Parathyroid adenoma (tissue), 2 donors: ENCODE data around the gene ZNF331.

Source experiments
- H2AFZ ChIP-seq: fragments of 300-600 bp; sonication (generic); one replicate; pipeline ENCODE4 v1.7.0; 2017; ENCODE audit warnings: antibody characterized with exemption, mild to moderate bottlenecking
- H3K27ac ChIP-seq: fragments of 300-600 bp; sonication (generic); one replicate; pipeline ENCODE4 v1.7.0; 2017
- H3K27me3 ChIP-seq: fragments of 300-600 bp; sonication (generic); one replicate; pipeline ENCODE4 v1.7.0; 2017; ENCODE audit warnings: low read length; ENCODE audit not compliant: control insufficient read depth, insufficient read depth
- H3K36me3 ChIP-seq: fragments of 300-600 bp; sonication (generic); one replicate; pipeline ENCODE4 v1.7.0; 2017; ENCODE audit warnings: low read length; ENCODE audit not compliant: control insufficient read depth, insufficient read depth
- H3K4me1 ChIP-seq: fragments of 300-600 bp; sonication (generic); one replicate; pipeline ENCODE4 v1.7.0; 2017; ENCODE audit warnings: control low read depth
- H3K4me2 ChIP-seq: fragments of 300-600 bp; sonication (generic); one replicate; pipeline ENCODE4 v1.7.0; 2017; ENCODE audit warnings: low read length
- H3K4me3 ChIP-seq: fragments of 300-600 bp; sonication (generic); one replicate; pipeline ENCODE4 v1.7.0; 2017; ENCODE audit warnings: low read depth, low read length
- H3K79me2 ChIP-seq: fragments of 300-600 bp; sonication (generic); one replicate; pipeline ENCODE4 v1.7.0; 2017; ENCODE audit warnings: control low read depth
- H3K9ac ChIP-seq: fragments of 300-600 bp; sonication (generic); one replicate; pipeline ENCODE4 v1.7.0; 2017; ENCODE audit warnings: mild to moderate bottlenecking
- H3K9me3 ChIP-seq: fragments of 300-600 bp; sonication (generic); one replicate; pipeline ENCODE4 v1.7.0; 2017; ENCODE audit warnings: low read length; ENCODE audit not compliant: control insufficient read depth
- CTCF ChIP-seq: fragments of 300-600 bp; sonication (generic); IDR thresholded peaks from one replicate; pipeline ENCODE4 v1.7.0; 2017; ENCODE audit warnings: antibody characterized with exemption, mild to moderate bottlenecking
- donor health status: primary hyperparathyroidism.

The ZNF331 gene

DNA sequence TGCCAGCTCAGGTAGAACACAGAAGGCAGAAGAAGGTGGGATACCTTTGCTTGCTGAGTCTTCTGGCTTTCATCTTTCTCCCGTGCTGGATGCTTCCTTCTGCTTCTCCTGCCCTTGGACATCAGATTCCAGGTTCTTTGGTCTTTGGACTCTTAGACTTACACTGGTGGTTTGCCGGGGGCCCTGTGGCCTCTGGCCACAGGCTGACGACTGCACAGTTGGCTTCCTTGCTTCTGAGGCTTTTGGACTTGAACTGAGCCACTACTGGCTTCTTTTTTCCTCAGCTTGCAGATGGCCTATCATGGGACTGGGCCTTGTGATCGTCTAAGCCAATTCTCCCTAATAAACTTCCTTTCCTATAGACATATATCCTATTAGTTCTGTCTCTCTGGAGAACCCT is 19.8 kb upstream of the ZNF331 start:
- Histone ChIP-seq H3K36me3 (no peaks in the 10 kb centered on the region), H2AFZ (no peak overlapping the region), H3K79me2 (no peaks in the 10 kb centered on the region), H3K27ac (no peak overlapping the region), H3K4me2 (no peak overlapping the region), H3K9ac (no peak overlapping the region), H3K4me1 (peaks cover 3% of the 10 kb centered on the region), H3K9me3 (no peaks in the 10 kb centered on the region), H3K4me3 (no peak overlapping the region), H3K27me3 (no peaks in the 10 kb centered on the region)
- no peak for TF ChIP-seq CTCF

GRCh38 chr19:53518716-53519115 is 19.2 kb upstream of the ZNF331 start:
- Histone ChIP-seq H3K4me2 (no peak overlapping the region), H3K27me3 (no peaks in the 10 kb centered on the region), H2AFZ (no peak overlapping the region), H3K36me3 (no peaks in the 10 kb centered on the region), H3K79me2 (no peaks in the 10 kb centered on the region), H3K9me3 (no peaks in the 10 kb centered on the region), H3K9ac (no peak overlapping the region), H3K4me1 (peaks cover 3% of the 10 kb centered on the region), H3K4me3 (no peak overlapping the region), H3K27ac (no peak overlapping the region)
- TF ChIP-seq CTCF: no peak

DNA sequence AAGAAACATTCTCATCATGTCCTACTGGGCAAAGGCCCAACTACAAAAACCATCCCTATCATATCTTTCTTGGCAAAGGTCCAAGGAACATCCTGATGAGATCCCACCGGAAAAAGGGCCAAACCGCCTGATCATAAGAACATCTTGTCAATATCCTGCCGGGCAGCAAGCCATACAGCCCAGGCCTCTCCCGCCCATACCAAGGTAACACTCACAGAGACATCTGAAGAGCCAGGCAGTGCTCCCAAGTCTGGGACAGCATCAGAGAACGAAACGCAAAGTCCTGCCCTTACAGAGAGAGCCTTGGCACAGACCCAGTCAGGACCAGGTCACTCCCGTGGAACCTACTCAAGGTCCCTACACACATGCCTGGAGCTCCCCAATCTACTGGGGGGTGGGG is 18.5 kb upstream of the ZNF331 start:
- H2AFZ ChIP-seq: no peak overlapping the region
- H3K4me2 ChIP-seq: no peak overlapping the region
- no peaks in the 10 kb centered on the region for H3K27me3 ChIP-seq
- no peak overlapping the region for H3K9ac ChIP-seq
- H3K4me1 ChIP-seq: peaks cover 3% of the 10 kb centered on the region
- TF ChIP-seq CTCF: no peak
- H3K9me3 ChIP-seq: no peaks in the 10 kb centered on the region
- no peak overlapping the region for H3K4me3 ChIP-seq
- no peaks in the 10 kb centered on the region for H3K36me3 ChIP-seq
- no peaks in the 10 kb centered on the region for H3K79me2 ChIP-seq
- H3K27ac ChIP-seq: no peak overlapping the region

DNA sequence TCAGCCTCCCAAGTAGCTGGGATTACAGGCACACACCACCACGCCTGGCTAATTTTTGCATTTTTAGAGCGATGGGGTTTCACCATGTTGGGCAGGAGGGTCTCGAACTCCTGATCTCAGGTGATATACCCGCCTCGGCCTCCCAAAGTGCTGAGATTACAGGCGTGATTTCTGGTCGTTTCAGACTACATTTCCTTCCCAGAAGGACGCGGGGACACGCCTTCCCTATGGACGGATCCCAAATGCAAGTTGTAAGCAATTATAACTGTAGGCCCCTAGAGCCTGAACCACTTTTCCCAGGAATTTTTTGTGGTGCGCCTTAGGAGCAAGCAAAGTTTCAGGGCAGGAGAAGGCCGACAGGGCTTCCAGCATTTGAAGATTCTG is 17.8 kb upstream of the ZNF331 start:
- Histone ChIP-seq H3K4me1 (peaks cover 3% of the 10 kb centered on the region), H3K79me2 (no peaks in the 10 kb centered on the region), H3K4me2 (peak overlapping the region; percentile 47), H2AFZ (peak overlapping the region; percentile 99), H3K9ac (no peak overlapping the region), H3K27ac (peak overlapping the region; percentile 88), H3K27me3 (no peaks in the 10 kb centered on the region), H3K9me3 (no peaks in the 10 kb centered on the region), H3K4me3 (peak overlapping the region; percentile 55), H3K36me3 (no peaks in the 10 kb centered on the region)
- TF ChIP-seq CTCF: no peak

DNA sequence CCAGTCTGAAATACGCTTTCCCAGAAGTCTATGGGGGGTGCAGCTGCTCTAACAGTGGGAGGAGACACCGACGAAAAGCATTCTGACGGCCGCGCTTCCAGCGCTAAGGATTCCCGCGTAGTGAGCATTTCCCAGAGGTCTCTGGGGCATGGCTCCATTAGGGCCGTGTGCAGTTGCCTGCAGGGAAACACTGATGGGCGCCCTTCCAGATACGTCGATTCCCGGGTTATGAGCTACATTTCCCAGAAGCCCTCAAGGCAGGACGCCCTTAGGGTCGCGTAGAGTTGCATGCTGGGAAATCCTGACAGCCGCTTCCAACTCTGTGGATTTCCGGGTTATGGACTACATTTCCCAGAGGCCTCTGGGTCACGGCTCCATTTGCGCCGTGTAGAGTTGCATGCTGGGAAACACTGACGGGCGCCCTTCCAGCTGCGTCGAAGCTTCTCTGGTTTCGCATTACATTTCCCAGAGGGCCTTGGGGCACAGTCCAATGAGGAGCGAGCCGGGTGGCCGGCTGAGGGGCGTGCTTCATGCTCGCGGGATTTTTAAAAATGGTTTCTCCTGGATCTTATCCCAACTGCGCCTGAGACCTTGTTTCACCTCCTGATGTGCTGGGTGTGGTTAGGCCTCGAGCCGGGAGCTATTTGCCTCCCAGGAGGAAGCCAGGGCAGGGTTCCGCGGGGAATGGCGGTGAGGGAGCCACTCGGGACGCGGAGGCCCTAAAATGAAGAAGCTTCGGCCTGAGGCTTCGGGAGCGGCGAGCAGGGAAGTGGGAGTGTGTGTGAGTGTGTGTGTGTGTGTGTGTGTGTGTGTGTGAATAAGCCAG is 17.2 kb upstream of the ZNF331 start:
- Histone ChIP-seq H3K79me2 (no peaks in the 10 kb centered on the region), H3K9ac (no peak overlapping the region), H3K36me3 (no peaks in the 10 kb centered on the region), H3K27ac (peak overlapping the region; percentile 88), H3K9me3 (no peaks in the 10 kb centered on the region), H3K4me3 (peak overlapping the region; percentile 55), H2AFZ (peak overlapping the region; percentile 99), H3K4me2 (peak overlapping the region; percentile 86), H3K4me1 (peaks cover 3% of the 10 kb centered on the region), H3K27me3 (no peaks in the 10 kb centered on the region)
- no peak for TF ChIP-seq CTCF
